IPS DF 19.7 (cell line): ENCODE measurements around the gene CPTP.

Experiments
- DNase-seq: peaks from one replicate; pipeline ENCODE4 v3.0.0-alpha.2; 2013; ENCODE audit warnings: low read depth, low spot score

The CPTP gene

GRCh38 chr1:1318777-1319645 lies 5.6 kb upstream of the CPTP start:
- no peak for DNase-seq

- DNase-seq, result no peak
Observed at GRCh38 chr1:1319646-1319941, 5.0 kb upstream of the CPTP start.

GRCh38 chr1:1320666-1321448 lies 3.7 kb upstream of the CPTP start:
- no peak for DNase-seq

- DNase-seq, result no peak
Observed at GRCh38 chr1:1321477-1321876, 3.1 kb upstream of the CPTP start.

- DNase-seq, result no peak
Observed at GRCh38 chr1:1322418-1322817, 2.2 kb upstream of the CPTP start.

GRCh38 chr1:1322952-1323351 lies 1.6 kb upstream of the CPTP start:
- DNase-seq, result no peak

GRCh38 chr1:1324084-1324523 lies 498 bp upstream of the CPTP start:
- no peak for DNase-seq

- DNase-seq, result no peak
Observed at GRCh38 chr1:1325288-1326074, 879 bp downstream of the CPTP start.

GRCh38 chr1:1326075-1326605 lies 1.5 kb downstream of the CPTP start:
- DNase-seq, result no peak

GRCh38 chr1:1327291-1327690 lies 2.7 kb downstream of the CPTP start:
- no peak for DNase-seq

GRCh38 chr1:1328254-1328653 lies 3.7 kb downstream of the CPTP start:
- DNase-seq, result no peak

GRCh38 chr1:1329304-1330210 lies 5.0 kb downstream of the CPTP start:
- no peak for DNase-seq

GRCh38 chr1:1330366-1331067 lies 5.9 kb downstream of the CPTP start:
- DNase-seq, result no peak

- no peak for DNase-seq
Observed at GRCh38 chr1:1331068-1331965, 6.7 kb downstream of the CPTP start, which contains the start of gene TAS1R3. TSS of gene TAS1R3 (plus strand) at chr1:1331280. CDS start at chr1:1331346, 66 bp downstream.

- no peak for DNase-seq
Observed at GRCh38 chr1:1332031-1332755, 7.6 kb downstream of the CPTP start.

- no peak for DNase-seq
Observed at GRCh38 chr1:1332774-1333480, 8.3 kb downstream of the CPTP start.

GRCh38 chr1:1333551-1334241 lies 9.1 kb downstream of the CPTP start:
- DNase-seq, result no peak
